SK-N-SH (cell line): Measurements from ENCODE around the gene MBNL2. TPM values are rescaled to one million over a fixed set of nuclear protein-coding genes. Genes with fewer than 3 reads are reported as not detected.

Experiments
- CTCF ChIA-PET: fragments of 300-600, 350-600 bp; formaldehyde crosslinking; extraction: SDS; loops from one replicate; lab custom pipeline; 2021; lab: Yijun Ruan, JAX
- POLR2A ChIA-PET: fragments of 350-600 bp; sonication (Branson Sonifier 250); formaldehyde crosslinking; extraction: SDS; loops from one replicate; lab custom pipeline; 2020; ENCODE audit warnings: antibody characterized with exemption, inconsistent platforms; lab: Yijun Ruan, JAX
- DNase-seq: peaks from one replicate; pipeline ENCODE4 v3.0.0; 2012
- H2AFZ ChIP-seq: fragments of 200-600 bp; sonication (generic); 2 replicates; pipeline ENCODE4 v1.8.1; 2016; ENCODE audit warnings: antibody characterized with exemption, mild to moderate bottlenecking, low read depth
- H3F3A ChIP-seq: fragments of 200-600 bp; sonication (generic); replicated peaks from 2 replicates; pipeline ENCODE3; 2016; ENCODE audit warnings: antibody characterized with exemption, mild to moderate bottlenecking; ENCODE audit not compliant: insufficient read depth
- H3K27ac ChIP-seq, 2 experiments: fragments of 200-500 bp in 1 of 2; fragments of 200-600 bp in 1 of 2; sonication (Bioruptor generic) in 1 of 2; sonication (generic), shearing (Covaris generic) in 1 of 2; 2 replicates each; pipeline versions ENCODE4 v1.5.1 to v1.6.1; 2014 to 2016; ENCODE audit warnings: low read depth in 2 of 2, inconsistent platforms in 1 of 2, low read length in 1 of 2, mild to moderate bottlenecking in 1 of 2, mixed read lengths in 1 of 2
- H3K27me3 ChIP-seq: fragments of 200-600 bp; sonication (generic), shearing (Covaris generic); 2 replicates; pipeline ENCODE4 v1.6.1; 2016; ENCODE audit warnings: mixed run types; ENCODE audit not compliant: insufficient read depth
- H3K36me3 ChIP-seq, 2 experiments: fragments of 200-500 bp in 1 of 2; fragments of 200-600 bp in 1 of 2; sonication (Bioruptor generic) in 1 of 2; sonication (generic) in 1 of 2; replicated peaks in 1 of 2; 2 replicates each; pipeline versions ENCODE3 to v1.5.1; 2014 to 2016; ENCODE audit warnings: low read length in 1 of 2, mild to moderate bottlenecking in 1 of 2; ENCODE audit not compliant: insufficient read depth in 2 of 2, control insufficient read depth in 1 of 2
- H3K4me1 ChIP-seq, 2 experiments: fragments of 200-500 bp in 1 of 2; fragments of 200-600 bp in 1 of 2; sonication (Bioruptor generic) in 1 of 2; sonication (generic), shearing (Covaris generic) in 1 of 2; 2 replicates each; pipeline versions ENCODE4 v1.5.1 to v1.6.1; 2014 to 2016; ENCODE audit warnings: low read depth in 1 of 2, low read length in 1 of 2, mixed run types in 1 of 2; ENCODE audit not compliant: insufficient read depth in 2 of 2, control insufficient read depth in 1 of 2
- H3K4me2 ChIP-seq: fragments of 200-600 bp; sonication (generic), shearing (Covaris generic); 2 replicates; pipeline ENCODE4 v1.6.1; 2017; ENCODE audit warnings: mixed run types
- H3K4me3 ChIP-seq, 2 experiments: fragments of 200-500 bp in 1 of 2; fragments of 200-600 bp in 1 of 2; sonication (Bioruptor generic) in 1 of 2; sonication (generic), shearing (Covaris generic) in 1 of 2; 2 replicates each; pipeline versions ENCODE4 v1.5.1 to v1.8.1; 2014 to 2016; ENCODE audit warnings: low read depth in 2 of 2, inconsistent platforms in 1 of 2, low read length in 1 of 2, mild to moderate bottlenecking in 1 of 2, mixed read lengths in 1 of 2, moderate library complexity in 1 of 2
- H3K79me2 ChIP-seq: fragments of 200-600 bp; sonication (generic); 2 replicates; pipeline ENCODE4 v1.8.1; 2017; ENCODE audit warnings: mild to moderate bottlenecking; ENCODE audit not compliant: insufficient read depth
- H3K9ac ChIP-seq: fragments of 200-600 bp; sonication (generic); 2 replicates; pipeline ENCODE4 v1.6.1; 2017; ENCODE audit warnings: mixed run types
- H3K9me2 ChIP-seq: fragments of 200-600 bp; sonication (generic); 2 replicates; pipeline ENCODE4 v1.6.1; 2017; ENCODE audit warnings: mixed run types
- H3K9me3 ChIP-seq: fragments of 200-600 bp; sonication (generic); 2 replicates; pipeline ENCODE4 v1.6.1; 2017; ENCODE audit warnings: mixed run types, mild to moderate bottlenecking, moderate library complexity
- H4K20me1 ChIP-seq: fragments of 200-600 bp; sonication (generic); 2 replicates; pipeline ENCODE4 v1.6.1; 2017; ENCODE audit warnings: mild to moderate bottlenecking, mixed run types; ENCODE audit not compliant: insufficient read depth
- CHD2 ChIP-seq: fragments of 150-350 bp; IDR thresholded peaks from 2 replicates; pipeline ENCODE4 v1.6.1; 2018; ENCODE audit warnings: low read length; ENCODE audit not compliant: partially characterized antibody
- CTCF ChIP-seq: fragments of 200-600 bp; sonication (generic); IDR thresholded peaks from 2 replicates; pipeline ENCODE4 v1.6.1; 2017; ENCODE audit warnings: antibody characterized with exemption, mild to moderate bottlenecking, moderate library complexity
- ELF1 ChIP-seq: IDR thresholded peaks from 2 replicates; pipeline ENCODE4 v1.4.0; 2012
- EP300 ChIP-seq, 2 experiments: IDR thresholded peaks; 2 replicates each; pipeline versions ENCODE4 v1.4.0 to v1.6.1; 2012; ENCODE audit warnings: borderline replicate concordance in 1 of 2, low read depth in 1 of 2, low read length in 1 of 2
- EZH2phosphoT487 ChIP-seq: fragments of 200-600 bp; sonication (generic); IDR thresholded peaks from 2 replicates; pipeline ENCODE4 v1.6.1; 2017; ENCODE audit warnings: low read depth, mixed run types, mild to moderate bottlenecking, antibody characterized with exemption, moderate library complexity, borderline replicate concordance
- FOSL2 ChIP-seq: IDR thresholded peaks from 2 replicates; pipeline ENCODE4 v1.4.0; 2012; ENCODE audit warnings: low read depth, mild to moderate bottlenecking, moderate library complexity, borderline replicate concordance
- FOXJ3 ChIP-seq: sonication (generic); formaldehyde crosslinking; IDR thresholded peaks from 2 replicates; pipeline ENCODE4 v1.5.1; 2020; ENCODE audit warnings: mild to moderate bottlenecking, missing genetic modification reagents
- FOXM1 ChIP-seq: IDR thresholded peaks from 2 replicates; pipeline ENCODE4 v1.4.0; 2012; ENCODE audit warnings: low read depth, mild to moderate bottlenecking
- IRF3 ChIP-seq: fragments of 150-350 bp; IDR thresholded peaks from 2 replicates; pipeline ENCODE4 v1.6.1; 2016; ENCODE audit warnings: mild to moderate bottlenecking, low read depth, low read length
- MXI1 ChIP-seq: IDR thresholded peaks from 2 replicates; pipeline ENCODE4 v1.6.1; 2012; ENCODE audit warnings: mild to moderate bottlenecking, low read depth, low read length, improper control_type of control experiment
- NRF1 ChIP-seq: IDR thresholded peaks from 2 replicates; pipeline ENCODE4 v1.6.1; 2012; ENCODE audit warnings: low read depth, mild to moderate bottlenecking, low read length
- PBX3 ChIP-seq: IDR thresholded peaks from 2 replicates; pipeline ENCODE4; 2012
- POLR2AphosphoS5 ChIP-seq: IDR thresholded peaks from 2 replicates; pipeline ENCODE4 v1.6.1; 2012; ENCODE audit warnings: low read depth, low read length
- RAD21 ChIP-seq: IDR thresholded peaks from 2 replicates; pipeline ENCODE4 v1.6.1; 2012; ENCODE audit warnings: mild to moderate bottlenecking, low read length
- RCOR1 ChIP-seq: fragments of 150-350 bp; IDR thresholded peaks from 2 replicates; pipeline ENCODE4 v1.6.1; 2017; ENCODE audit warnings: antibody characterized with exemption, low read length
- REST ChIP-seq: IDR thresholded peaks from 2 replicates; pipeline ENCODE4 v1.6.1; 2012; ENCODE audit warnings: mild to moderate bottlenecking, low read depth, low read length, moderate library complexity
- SIN3A ChIP-seq: IDR thresholded peaks from 2 replicates; pipeline ENCODE4 v1.6.1; 2012; ENCODE audit warnings: low read depth, mild to moderate bottlenecking, low read length, moderate library complexity, borderline replicate concordance
- TAF1 ChIP-seq: IDR thresholded peaks from 2 replicates; pipeline ENCODE4 v1.6.1; 2012; ENCODE audit warnings: low read depth, mild to moderate bottlenecking, low read length, moderate library complexity, borderline replicate concordance
- USF2 ChIP-seq: fragments of 150-350 bp; IDR thresholded peaks from 2 replicates; pipeline ENCODE4 v1.6.1; 2017; ENCODE audit warnings: antibody characterized with exemption, low read length, low read depth, borderline replicate concordance
- YY1 ChIP-seq: IDR thresholded peaks from 2 replicates; pipeline ENCODE4 v1.4.0; 2012; ENCODE audit warnings: low read depth, mild to moderate bottlenecking
- WGBS: methylation state at CpG from one replicate; pipeline ENCODE4 v1.1.6; 2017; ENCODE audit warnings: low lambda C conversion rate; 5-methylcytosine and 5-hydroxymethylcytosine counted together
- polyA plus RNA-seq, 3 experiments: library from polyadenylated mRNA; depleted of rRNA; stranded (reverse); fragments of >200 nt; gene quantifications; 2 replicates each; pipeline ENCODE4 v1.2.3, GENCODE V29; 2012

The MBNL2 gene
- polyA plus RNA-seq, 1 of the 3 experiments (the other 2 are of a cell fraction): 24.5 TPM

GRCh38 chr13:97440598-97441170 lies 218.6 kb downstream of the MBNL2 start:
- POLR2A ChIA-PET: no interaction called here
- peaks cover 12% of the 10 kb centered on the region; the same call in 1 of the 2 replicates for H4K20me1 ChIP-seq
- H2AFZ ChIP-seq: no peak overlapping the region
- 58% methylated on average over 2 of the region's 2 CpGs for WGBS
- peaks cover 46 to 47% of the 10 kb centered on the region in 2 experiments for H3K36me3 ChIP-seq
- no peak overlapping the region for H3K4me2 ChIP-seq
- no peak for DNase-seq
- H3K27ac ChIP-seq: no peak overlapping the region
- H3K9ac ChIP-seq: no peak overlapping the region
- H3F3A ChIP-seq: peaks cover 4% of the 10 kb centered on the region
- TF ChIP-seq TAF1 (no peak), EZH2phosphoT487 (no peak), PBX3 (no peak), CTCF (no peak), NRF1 (no peak), ELF1 (no peak), CHD2 (no peak), REST (no peak), POLR2AphosphoS5 (no peak), FOSL2 (no peak), USF2 (no peak), SIN3A (no peak), RAD21 (no peak), FOXM1 (no peak), FOXJ3 (CRISPR knock-in tag) (no peak), RCOR1 (no peak), EP300 (IDR thresholded peaks at IDR 0.05; ENCODE audit: borderline replicate concordance in 1 of 2, low read depth in 1 of 2, low read length in 1 of 2) (no peak), MXI1 (no peak), YY1 (no peak), IRF3 (no peak)
- TF ChIP-seq, all 33 proteins: peak for 0
- Histone ChIP-seq H3K9me2 (no peaks in the 10 kb centered on the region), H3K9me3 (no peaks in the 10 kb centered on the region), H3K4me3 (no peak overlapping the region), H3K79me2 (peaks cover 95% of the 10 kb centered on the region), H3K4me1 (peaks cover 15 to 23% of the 10 kb centered on the region in 2 experiments; a peak in 3 of 4 replicates), H3K27me3 (no peaks in the 10 kb centered on the region)
- CTCF ChIA-PET: interaction anchor here (1.5 kb wide), 1 partner anchor 9 kb away, joined by 4 read pairs; no protein-coding TSS in a partner anchor
